Lung (tissue), 12 donors: ENCODE data around the gene AP2B1. TPM values are rescaled to one million over a fixed set of nuclear protein-coding genes. Genes with fewer than 3 reads are reported as not detected.

Source experiments
- ATAC-seq: fragments of 200-7000 bp; cut with Tn5 transposase; one replicate; pipeline ENCODE4 v1.9.1; 2020; ENCODE audit warnings: moderate number of reproducible peaks; ENCODE audit not compliant: insufficient read depth, low FRiP score
- DNase-seq, 3 donors: peaks; one replicate each; pipeline ENCODE4 v3.0.0-alpha.2; 2013 to 2017
- H3K27ac ChIP-seq, 2 donors: one replicate each; pipeline ENCODE4 v1.5.1; 2013; ENCODE audit warnings: mild to moderate bottlenecking in 2 of 2, moderate library complexity in 2 of 2, control low read depth in 1 of 2, inconsistent platforms in 1 of 2, low read depth in 1 of 2, low read length in 1 of 2
- H3K27me3 ChIP-seq, 3 donors: one replicate each; pipeline ENCODE4 v1.5.1; 2013; ENCODE audit warnings: low read length in 2 of 3; ENCODE audit not compliant: control insufficient read depth in 3 of 3, insufficient read depth in 3 of 3
- H3K36me3 ChIP-seq, 4 donors: one replicate each; pipeline ENCODE4 v1.5.1; 2013; ENCODE audit warnings: low read length in 4 of 4, mild to moderate bottlenecking in 1 of 4, moderate library complexity in 1 of 4; ENCODE audit not compliant: control insufficient read depth in 4 of 4, insufficient read depth in 4 of 4
- H3K4me1 ChIP-seq, 5 donors: one replicate each; pipeline ENCODE4 v1.5.1; 2013; ENCODE audit warnings: low read length in 5 of 5, mild to moderate bottlenecking in 2 of 5, moderate library complexity in 1 of 5; ENCODE audit not compliant: control insufficient read depth in 5 of 5, insufficient read depth in 5 of 5
- H3K4me3 ChIP-seq: one replicate; pipeline ENCODE4 v1.5.1; 2013; ENCODE audit warnings: mild to moderate bottlenecking, control low read depth, moderate library complexity
- H3K9ac ChIP-seq, 2 donors: one replicate each; pipeline ENCODE4 v1.5.1; 2013; ENCODE audit warnings: low read length in 2 of 2, control low read depth in 1 of 2; ENCODE audit not compliant: insufficient read depth in 1 of 2
- H3K9me3 ChIP-seq, 4 donors: one replicate each; pipeline ENCODE4 v1.5.1; 2013; ENCODE audit warnings: low read length in 3 of 4, mild to moderate bottlenecking in 1 of 4, moderate library complexity in 1 of 4; ENCODE audit not compliant: control insufficient read depth in 4 of 4, insufficient read depth in 3 of 4
- CTCF ChIP-seq: IDR thresholded peaks from 2 replicates; pipeline ENCODE4 v1.5.1; 2012; ENCODE audit warnings: mild to moderate bottlenecking; ENCODE audit errors: control extremely low read depth, extremely low read depth
- WGBS, 2 donors: extraction: QIAGEN DNeasy Blood & Tissue Kit; methylation state at CpG; one replicate each; pipeline ENCODE4 v1.1.7; 2013; 5-methylcytosine and 5-hydroxymethylcytosine counted together
- polyA plus RNA-seq, 2 donors: library from polyadenylated mRNA; stranded (reverse); fragments of 200-250 nt; gene quantifications; one replicate each; pipeline ENCODE4 v1.2.1, GENCODE V29; 2013
- total RNA-seq, 2 donors: library from RNA; depleted of rRNA in 1 of 2; stranded (reverse); fragments of >200 nt in 1 of 2; gene quantifications; one replicate each; pipeline ENCODE4 v1.2.1, GENCODE V29; 2014 to 2021
- donor health status: control.
- donor health status: control.
- donor health status: Bipolar disorder and iron deficiency.
- donor health status: healthy.
- donor health status: DM: yes; HTN: yes; CAD: no.

Gene AP2B1
- total and polyA plus RNA-seq, 4 donors: 52.9 to 156 (median 82.4) TPM

- H3K27ac ChIP-seq: no peak overlapping the region
- ATAC-seq: no peak
- H3K4me1 ChIP-seq: peaks cover 0 to 9% (median 2%) of the 10 kb centered on the region in 5 donors
- peaks cover 4 to 28% (median 17%) of the 10 kb centered on the region in 3 donors for H3K27me3 ChIP-seq
- H3K9ac ChIP-seq: no peak overlapping the region
- 87 to 89% methylated on average over 5 of the region's 5 CpGs for WGBS, 2 donors
- no peak overlapping the region for H3K4me3 ChIP-seq
- DNase-seq: no peak
- H3K36me3 ChIP-seq: no peaks in the 10 kb centered on the region
- no peak for TF ChIP-seq CTCF
- H3K9me3 ChIP-seq: peaks cover 0 to 4% (median 0%) of the 10 kb centered on the region in 4 donors
Measured at GRCh38 chr17:35738519-35739133, 151.5 kb downstream of the AP2B1 start.

- ATAC-seq (no peak), DNase-seq (no peak)
- no peak overlapping the region for H3K27ac ChIP-seq
- H3K4me1 ChIP-seq: peaks cover 0 to 9% (median 3%) of the 10 kb centered on the region in 5 donors
- no peak overlapping the region for H3K9ac ChIP-seq
- WGBS, 2 donors: 92 to 94% methylated on average over 7 of the region's 7 CpGs
- no peak overlapping the region for H3K4me3 ChIP-seq
- no peaks in the 10 kb centered on the region for H3K36me3 ChIP-seq
- no peak for TF ChIP-seq CTCF
- H3K27me3 ChIP-seq: peaks cover 4 to 28% (median 17%) of the 10 kb centered on the region in 3 donors
- H3K9me3 ChIP-seq: peaks cover 0 to 4% (median 0%) of the 10 kb centered on the region in 4 donors
Measured at GRCh38 chr17:35740216-35740615, 153.1 kb downstream of the AP2B1 start.

- Histone ChIP-seq H3K27me3 (peaks cover 4 to 28% (median 17%) of the 10 kb centered on the region in 3 donors), H3K4me3 (no peak overlapping the region), H3K36me3 (no peaks in the 10 kb centered on the region), H3K27ac (no peak overlapping the region), H3K9me3 (peaks cover 0 to 4% (median 0%) of the 10 kb centered on the region in 4 donors), H3K4me1 (peaks cover 0 to 9% (median 3%) of the 10 kb centered on the region in 5 donors), H3K9ac (no peak overlapping the region)
- ATAC-seq: peak; percentile 36
- peak in 1 of 3 donors; percentile 32 for DNase-seq
- WGBS, 2 donors: 18 to 19% methylated on average over 71 to 73 of the region's 73 CpGs
- TF ChIP-seq CTCF: no peak
Measured at GRCh38 chr17:35740997-35741931, 154.1 kb downstream of the AP2B1 start.
